ENCODE measurements around the gene CNPY2.
"Not testable (repeated sequence)": the region's sequence is repeated elsewhere in the genome, so short reads cannot be mapped to it uniquely, and the experiment has no call there.

Gene CNPY2

GRCh38 chr12:56297400-56297799 lies 18.4 kb downstream of the CNPY2 start:
- no peak for FAIRE-seq

GRCh38 chr12:56296295-56296694 lies 19.5 kb downstream of the CNPY2 start:
- FAIRE-seq, result no peak

GRCh38 chr12:56293795-56294194 lies 22.0 kb downstream of the CNPY2 start:
- no peak for FAIRE-seq

GRCh38 chr12:56288705-56289387 lies 26.9 kb downstream of the CNPY2 start:
- FAIRE-seq, result no peak

- FAIRE-seq, result no peak
These were observed 29.6 kb downstream of the CNPY2 start for GRCh38 chr12:56286044-56286830.

- not testable (repeated sequence) for FAIRE-seq
These were observed 31.5 kb downstream of the CNPY2 start for GRCh38 chr12:56284263-56284662.

- no peak for FAIRE-seq
These were observed 33.2 kb downstream of the CNPY2 start for GRCh38 chr12:56282579-56282978.

GRCh38 chr12:56282030-56282429 lies 33.8 kb downstream of the CNPY2 start:
- no peak for FAIRE-seq

GRCh38 chr12:56280849-56281248 lies 34.9 kb downstream of the CNPY2 start:
- FAIRE-seq, result no peak

- FAIRE-seq, result no peak
These were observed 36.9 kb downstream of the CNPY2 start for GRCh38 chr12:56278905-56279304.

GRCh38 chr12:56274299-56274698 lies 41.5 kb downstream of the CNPY2 start:
- no peak for FAIRE-seq

- not testable (repeated sequence) for FAIRE-seq
These were observed 43.3 kb downstream of the CNPY2 start for GRCh38 chr12:56272468-56272867.

- FAIRE-seq, result peak; percentile 23
These were observed 44.8 kb downstream of the CNPY2 start for GRCh38 chr12:56271031-56271430.

GRCh38 chr12:56267443-56268071 lies 48.2 kb downstream of the CNPY2 start:
- no peak for FAIRE-seq

GRCh38 chr12:56266693-56267442 lies 48.9 kb downstream of the CNPY2 start, which contains the start of gene COQ10A:
TSS of gene COQ10A (plus strand) at chr12:56266942. CDS start at chr12:56267119, 177 bp downstream.
- no peak for FAIRE-seq

GRCh38 chr12:56266068-56266692 lies 49.6 kb downstream of the CNPY2 start:
- FAIRE-seq, result not testable (repeated sequence)

GRCh38 chr12:56262955-56263354 lies 52.8 kb downstream of the CNPY2 start:
- FAIRE-seq, result not testable (repeated sequence)

- FAIRE-seq, result no peak
These were observed 54.1 kb downstream of the CNPY2 start for GRCh38 chr12:56261503-56262232.

- FAIRE-seq, result no peak
These were observed 54.9 kb downstream of the CNPY2 start for GRCh38 chr12:56260921-56261320.

GRCh38 chr12:56260380-56260779 lies 55.4 kb downstream of the CNPY2 start:
- FAIRE-seq, result no peak
